Body of pancreas (tissue), 4 donors: ENCODE data around the gene ARMC6.

Experiments
- CTCF ChIP-seq, 7 experiments: fragments of 450-650 bp in 4 of 7; fragments of 200-600 bp in 3 of 7; sonication (generic) in 3 of 7; IDR thresholded peaks; one replicate each; pipeline ENCODE4 v1.5.1; 2016 to 2019; ENCODE audit warnings: antibody characterized with exemption in 7 of 7
- POLR2A ChIP-seq, 3 donors: fragments of 450-650 bp; IDR thresholded peaks; one replicate each; pipeline ENCODE4 v1.6.1; 2016; ENCODE audit warnings: antibody characterized with exemption in 3 of 3, mild to moderate bottlenecking in 2 of 3

GRCh38 chr19:19062454-19063182 is 29.2 kb downstream of the ARMC6 start:
- TF ChIP-seq CTCF (IDR thresholded peaks at IDR 0.05) (no peak), POLR2A (IDR thresholded peaks at IDR 0.05) (no peak)
